ENCODE measurements around the gene RAB11FIP4.

RAB11FIP4 gene

DNA sequence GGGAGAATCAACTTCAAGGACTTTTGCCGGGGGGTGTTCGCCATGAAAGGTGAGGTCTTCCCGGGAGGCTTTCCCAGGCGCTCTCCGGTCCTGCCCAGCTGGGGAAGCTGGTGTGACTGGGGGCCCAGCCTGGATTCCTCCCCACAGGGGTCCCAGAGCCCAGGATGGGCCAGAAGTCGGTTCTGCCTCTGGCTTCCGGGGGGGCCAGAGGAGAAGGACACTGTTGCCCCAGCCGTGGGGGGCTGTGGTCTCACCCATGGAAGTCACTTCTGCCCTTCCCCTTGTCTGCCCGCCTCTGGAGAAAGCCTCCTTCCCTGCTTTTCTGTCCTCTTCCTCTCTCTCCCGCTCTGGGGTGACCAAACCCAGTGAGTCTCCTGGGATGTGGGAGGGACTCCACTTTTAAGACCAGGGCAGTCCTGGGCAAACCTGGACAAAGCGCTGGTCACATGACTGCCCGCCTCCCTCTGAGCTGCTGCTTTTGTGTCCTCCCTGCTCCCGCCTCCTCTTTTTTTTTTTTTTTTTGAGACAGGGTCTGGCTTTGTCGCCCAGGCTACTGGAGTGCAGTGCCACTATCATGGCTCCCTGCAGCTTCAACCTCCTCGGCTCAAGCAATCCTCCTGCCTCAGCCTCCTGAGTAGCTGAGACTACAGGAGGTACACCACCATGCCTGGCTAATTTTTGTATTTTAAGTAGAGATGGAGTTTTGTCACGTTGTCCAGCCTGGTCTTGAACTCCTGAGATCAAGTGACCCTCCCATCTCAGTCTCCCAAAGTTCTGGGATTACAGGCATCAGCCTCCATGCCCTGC lies 40.6 kb downstream of the RAB11FIP4 start:
- Histone ChIP-seq H3K9me2 (replicated peaks; ENCODE audit: insufficient read depth, low read length) (no peaks in the 10 kb centered on the region), H2AFZ (ENCODE audit: low read depth, low read length, severe bottlenecking) (no peak overlapping the region), H3K27me3 (ENCODE audit: low read length) (no peaks in the 10 kb centered on the region), H3K9ac (ENCODE audit: low read length) (no peak overlapping the region), H3K4me2 (ENCODE audit: low read depth, low read length, poor library complexity, severe bottlenecking) (no peak overlapping the region), H3K36me3 (ENCODE audit: low read length) (no peaks in the 10 kb centered on the region), H3K4me3 (ENCODE audit: insufficient read depth, low read length, poor library complexity, severe bottlenecking) (no peak overlapping the region), H3K27ac (ENCODE audit: low read depth, low read length) (no peak overlapping the region), H3F3A (ENCODE audit: insufficient read depth) (no peaks in the 10 kb centered on the region), H3K79me2 (ENCODE audit: insufficient read depth, low read length) (no peaks in the 10 kb centered on the region), H3K9me3 (ENCODE audit: insufficient read depth, low read length) (no peaks in the 10 kb centered on the region), H4K20me1 (ENCODE audit: low read depth, low read length) (no peaks in the 10 kb centered on the region)
- no peak for TF ChIP-seq CTCF (IDR thresholded peaks at IDR 0.05; ENCODE audit: insufficient read depth, low read length, poor library complexity, severe bottlenecking)
- no peak for TF ChIP-seq EZH2phosphoT487 (conservative IDR thresholded peaks at IDR 0.05; ENCODE audit: low read length)

DNA sequence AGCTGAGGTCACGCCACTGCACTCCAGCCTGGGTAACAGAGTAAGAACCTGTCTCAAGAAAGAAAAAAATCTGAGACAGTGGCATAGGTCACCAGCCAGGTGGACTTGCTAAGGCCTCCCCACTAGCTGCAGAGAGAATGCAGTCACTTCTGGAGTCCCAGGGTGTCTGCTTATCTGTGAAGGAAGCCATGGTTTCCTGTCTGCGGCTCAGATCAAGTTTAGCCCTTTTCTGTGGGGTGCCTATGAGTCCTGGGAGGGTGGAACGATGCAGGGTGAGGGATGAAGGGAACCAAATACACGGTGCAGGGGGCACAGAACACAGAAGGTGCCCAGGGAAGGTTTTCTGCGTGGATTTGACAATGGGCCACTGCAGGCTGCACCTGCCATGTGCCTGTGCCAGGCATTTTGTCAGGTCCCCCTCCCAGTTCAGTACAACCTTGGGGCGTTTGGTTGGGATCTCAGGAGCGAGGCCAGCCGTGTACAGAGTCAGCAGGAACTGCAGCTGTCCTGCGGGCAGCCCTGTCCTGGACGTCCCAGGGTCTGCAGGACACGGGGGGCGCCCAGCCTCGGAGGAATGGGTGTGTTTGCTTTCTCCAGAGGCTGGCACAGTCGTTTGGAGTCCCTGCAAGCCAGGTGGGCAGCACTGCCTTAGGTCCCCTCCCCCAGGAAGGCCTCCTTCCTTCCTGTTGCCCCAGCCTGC lies 41.8 kb downstream of the RAB11FIP4 start:
- no peaks in the 10 kb centered on the region for H3K79me2 ChIP-seq (ENCODE audit: insufficient read depth, low read length)
- no peaks in the 10 kb centered on the region for H3K27me3 ChIP-seq (ENCODE audit: low read length)
- H4K20me1 ChIP-seq (ENCODE audit: low read depth, low read length) = no peaks in the 10 kb centered on the region
- H3K9me3 ChIP-seq (ENCODE audit: insufficient read depth, low read length) = no peaks in the 10 kb centered on the region
- no peak overlapping the region for H2AFZ ChIP-seq (ENCODE audit: low read depth, low read length, severe bottlenecking)
- no peak overlapping the region for H3K27ac ChIP-seq (ENCODE audit: low read depth, low read length)
- no peaks in the 10 kb centered on the region for H3K36me3 ChIP-seq (ENCODE audit: low read length)
- TF ChIP-seq EZH2phosphoT487 (conservative IDR thresholded peaks at IDR 0.05; ENCODE audit: low read length) = no peak
- no peaks in the 10 kb centered on the region for H3K9me2 ChIP-seq (replicated peaks; ENCODE audit: insufficient read depth, low read length)
- H3K4me2 ChIP-seq (ENCODE audit: low read depth, low read length, poor library complexity, severe bottlenecking) = no peak overlapping the region
- H3K4me3 ChIP-seq (ENCODE audit: insufficient read depth, low read length, poor library complexity, severe bottlenecking) = no peak overlapping the region
- H3K9ac ChIP-seq (ENCODE audit: low read length) = no peak overlapping the region
- no peaks in the 10 kb centered on the region for H3F3A ChIP-seq (ENCODE audit: insufficient read depth)

DNA sequence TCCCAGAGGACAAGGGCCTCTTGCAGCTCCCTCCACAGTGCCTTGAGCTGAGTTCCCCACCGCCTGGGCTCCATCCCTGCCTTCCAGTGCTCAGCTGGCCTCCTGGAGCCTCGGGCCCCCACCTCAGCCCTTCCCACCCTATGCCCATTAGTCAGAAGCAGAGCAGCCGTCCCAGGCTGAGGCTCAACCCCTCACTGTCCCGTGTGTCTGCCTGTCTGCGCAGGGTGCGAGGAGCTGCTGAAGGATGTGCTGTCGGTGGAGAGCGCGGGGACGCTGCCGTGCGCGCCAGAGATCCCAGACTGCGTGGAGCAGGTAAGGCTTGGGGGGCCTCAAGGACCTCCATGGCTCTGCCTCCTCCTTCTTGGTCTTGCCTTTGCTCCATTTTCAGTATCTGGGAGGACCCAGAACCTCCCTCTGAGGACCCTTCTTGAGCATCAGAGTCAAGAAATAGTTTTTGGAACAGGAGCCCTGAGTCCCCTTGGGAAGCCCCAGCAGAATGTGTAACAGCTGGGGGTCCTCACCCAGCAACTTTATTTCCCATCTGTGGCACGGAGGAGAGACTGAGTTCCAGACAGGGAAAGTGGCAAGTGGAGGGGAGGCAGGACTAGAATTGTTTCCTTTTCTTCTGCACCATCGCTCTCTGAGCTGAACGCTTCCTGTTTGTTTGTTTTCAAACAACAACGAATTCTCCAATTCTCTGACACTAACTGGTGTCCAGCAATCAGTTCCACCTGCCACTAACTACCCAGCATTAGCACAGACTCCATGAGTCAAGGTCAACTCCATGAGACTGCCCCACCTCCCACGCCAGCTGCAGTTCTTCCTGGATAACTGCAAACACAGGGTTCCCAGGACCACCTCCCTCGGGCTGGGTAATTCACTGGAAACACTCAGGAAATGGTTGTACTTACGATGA lies 42.6 kb downstream of the RAB11FIP4 start:
- H3K79me2 ChIP-seq (ENCODE audit: insufficient read depth, low read length) = no peaks in the 10 kb centered on the region
- no peak overlapping the region for H2AFZ ChIP-seq (ENCODE audit: low read depth, low read length, severe bottlenecking)
- no peak overlapping the region for H3K27ac ChIP-seq (ENCODE audit: low read depth, low read length)
- H3K9me3 ChIP-seq (ENCODE audit: insufficient read depth, low read length) = no peaks in the 10 kb centered on the region
- no peaks in the 10 kb centered on the region for H4K20me1 ChIP-seq (ENCODE audit: low read depth, low read length)
- no peak overlapping the region for H3K9ac ChIP-seq (ENCODE audit: low read length)
- no peak overlapping the region for H3K4me2 ChIP-seq (ENCODE audit: low read depth, low read length, poor library complexity, severe bottlenecking)
- no peak for TF ChIP-seq EZH2phosphoT487 (conservative IDR thresholded peaks at IDR 0.05; ENCODE audit: low read length)
- no peak for TF ChIP-seq CTCF (IDR thresholded peaks at IDR 0.05; ENCODE audit: insufficient read depth, low read length, poor library complexity, severe bottlenecking)
- H3K4me3 ChIP-seq (ENCODE audit: insufficient read depth, low read length, poor library complexity, severe bottlenecking) = no peak overlapping the region
- no peaks in the 10 kb centered on the region for H3K9me2 ChIP-seq (replicated peaks; ENCODE audit: insufficient read depth, low read length)
- H3F3A ChIP-seq (ENCODE audit: insufficient read depth) = no peaks in the 10 kb centered on the region
- no peaks in the 10 kb centered on the region for H3K36me3 ChIP-seq (ENCODE audit: low read length)
- H3K27me3 ChIP-seq (ENCODE audit: low read length) = no peaks in the 10 kb centered on the region
